Lung microvascular endothelial cell (primary cell): ENCODE data around the gene DIAPH3. TPM values are rescaled to one million over a fixed set of nuclear protein-coding genes. Genes with fewer than 3 reads are reported as not detected.
A peak's percentile ranks its signal among the peaks of the same experiment; 100 is the strongest.

Experiments used
- DNase-seq, 2 donors: peaks; one replicate each; pipeline versions ENCODE4 v3.0.0 to v3.0.0-alpha.2; 2010; ENCODE audit warnings: low read depth in 2 of 2
- total RNA-seq: library from RNA; depleted of rRNA; stranded (reverse); fragments of >200 nt; gene quantifications from 2 replicates; pipeline ENCODE4 v1.2.1, GENCODE V29; 2014

DIAPH3 gene
- total RNA-seq, 1 donor from 2014 or later, result 3.0 TPM

DNA sequence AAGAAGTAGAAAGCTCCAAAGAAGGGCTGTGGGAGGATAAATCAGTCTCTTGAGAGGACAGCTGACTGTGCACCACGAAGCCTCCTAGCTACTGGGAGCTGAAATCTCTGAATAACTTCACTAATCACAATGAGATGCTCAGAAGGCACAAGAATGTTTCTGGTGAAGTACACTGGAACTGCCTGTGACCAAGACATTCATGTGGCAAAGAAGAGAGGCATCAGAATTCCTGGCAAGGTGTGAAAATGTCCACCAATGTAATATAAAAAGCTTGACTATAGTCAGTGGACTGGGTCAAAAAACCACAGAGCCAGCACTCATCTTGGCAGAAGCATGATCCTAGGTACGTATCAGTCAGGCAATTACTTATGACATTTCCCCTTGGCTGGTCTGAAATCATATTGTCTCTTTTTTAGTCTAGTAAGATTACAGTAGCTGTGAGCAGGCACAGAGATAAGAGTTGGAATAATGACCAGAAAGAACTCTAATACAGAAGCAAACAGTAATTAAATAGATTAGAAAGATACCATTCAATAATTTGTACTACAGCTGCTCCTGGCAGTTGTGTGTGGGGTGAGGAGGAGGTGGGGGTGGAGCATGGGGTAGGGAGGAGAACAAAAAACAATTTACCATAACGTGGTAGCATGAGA lies 434.7 kb downstream of the DIAPH3 start:
- no peak for DNase-seq

DNA sequence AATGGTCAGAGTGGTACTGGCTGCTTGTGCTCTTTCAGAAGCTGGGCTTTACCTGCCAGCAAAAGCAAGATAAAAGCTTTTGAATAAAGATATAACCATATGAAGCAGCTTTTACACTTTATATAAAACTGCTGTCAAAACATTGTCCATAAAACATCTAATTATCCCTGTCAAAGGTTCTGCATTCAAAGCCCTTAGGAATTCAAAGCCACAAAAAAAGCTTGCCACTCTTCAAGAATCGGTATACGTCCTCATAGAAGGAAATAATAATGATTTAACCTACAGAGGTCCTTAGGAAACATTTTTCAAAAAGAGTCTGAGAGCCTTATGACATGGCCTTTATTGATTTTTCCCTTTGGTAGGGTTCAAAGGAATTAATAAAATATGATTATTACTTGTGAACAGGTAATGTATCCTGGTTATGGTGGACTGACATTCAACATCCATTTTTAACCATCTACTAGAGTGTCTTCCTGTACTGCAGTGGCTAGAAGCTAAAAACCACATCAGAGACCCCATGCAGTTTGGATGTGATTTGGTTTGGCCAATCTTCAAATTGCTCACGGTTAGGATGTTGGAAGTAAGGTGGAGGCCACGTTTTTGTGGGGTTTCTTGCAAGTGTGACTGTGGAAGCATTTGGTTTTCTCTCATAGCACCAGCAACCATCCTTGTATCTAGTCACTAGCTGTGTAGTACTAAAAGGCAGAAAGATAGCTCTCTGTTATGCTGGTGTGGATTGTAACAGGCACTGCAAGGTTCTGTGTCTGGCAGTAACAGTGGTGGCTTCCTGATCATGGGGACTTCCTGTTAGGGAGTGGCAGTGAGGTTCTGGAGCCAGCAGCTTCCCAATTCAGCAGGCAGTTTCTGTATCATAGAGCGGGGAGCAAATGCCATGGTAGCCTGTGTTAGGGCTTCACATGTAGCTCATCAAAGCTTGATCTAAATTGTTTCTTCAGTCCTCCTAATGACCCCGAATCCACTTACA lies 441.5 kb downstream of the DIAPH3 start:
- peak in 1 of 2 donors; percentile 29 for DNase-seq

DNA sequence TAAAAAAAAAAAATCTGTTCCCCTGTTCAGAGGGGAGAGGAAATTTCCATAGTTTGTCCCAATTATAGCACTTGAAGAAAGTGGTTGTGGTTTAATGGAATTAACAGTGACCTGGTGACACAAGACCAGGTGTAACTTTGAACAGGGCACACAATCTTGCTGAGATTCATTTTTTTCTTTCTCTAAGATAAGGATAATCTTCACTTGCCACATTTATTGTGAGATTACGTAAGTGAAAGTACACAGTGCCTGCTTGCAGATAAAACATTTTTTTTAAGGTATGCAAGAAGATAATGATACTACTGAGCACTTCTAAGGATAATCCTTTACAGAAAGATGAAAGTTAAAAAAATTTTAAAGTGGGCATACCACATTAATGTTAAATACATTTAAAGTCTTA lies 448.1 kb downstream of the DIAPH3 start:
- DNase-seq, result no peak

DNA sequence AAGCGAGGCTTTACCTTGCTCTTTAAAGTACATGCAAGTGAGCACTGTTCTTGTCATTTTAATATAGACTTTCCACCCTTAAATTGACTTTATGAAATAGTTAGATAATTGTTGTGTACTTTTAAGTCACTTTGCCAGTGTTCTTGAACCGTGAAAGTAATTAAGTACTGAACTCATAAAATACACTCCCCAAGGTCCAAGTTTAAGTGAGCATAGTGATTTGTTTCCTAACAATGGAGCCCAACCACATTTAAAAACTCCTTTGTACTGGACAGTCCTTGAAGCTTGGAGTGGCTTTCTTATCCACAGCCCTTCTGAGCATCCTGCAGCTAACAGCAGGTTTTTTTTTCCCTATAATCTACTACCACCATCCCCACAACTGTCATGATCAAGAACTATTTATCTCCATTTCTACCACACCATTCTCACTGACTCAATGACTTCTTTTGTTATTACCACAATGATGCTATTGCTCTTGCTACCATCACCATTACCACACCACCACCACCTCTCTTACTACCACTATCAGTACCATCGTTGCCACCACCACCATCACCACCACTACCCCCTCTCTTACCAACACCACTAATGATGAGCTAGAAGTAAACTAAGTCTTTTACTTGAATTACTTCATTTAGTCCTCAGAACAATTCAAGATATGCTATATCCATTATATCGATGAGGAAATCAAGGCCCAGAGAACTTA lies 452.6 kb downstream of the DIAPH3 start:
- no peak for DNase-seq

DNA sequence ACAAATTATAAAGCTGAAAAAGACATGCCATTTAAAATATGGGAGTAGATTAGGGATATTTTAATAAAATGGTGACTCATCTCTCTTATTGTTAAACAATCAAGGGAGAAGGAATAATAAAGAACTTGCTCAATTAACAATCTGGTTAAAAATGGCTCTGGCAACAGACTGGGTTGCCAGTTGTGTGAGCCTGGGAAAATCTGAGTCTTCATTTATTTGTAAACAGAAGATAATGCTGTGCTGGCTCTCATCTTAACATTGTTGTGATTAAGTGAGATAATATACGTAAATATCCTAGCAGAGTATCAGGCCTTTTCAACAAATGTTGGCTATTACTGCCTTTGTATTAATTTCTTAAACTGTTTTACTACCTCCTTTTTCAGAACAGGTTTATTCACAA lies 453.3 kb downstream of the DIAPH3 start:
- no peak for DNase-seq

- DNase-seq, result peak; percentile 0 to 14
Observed at GRCh38 chr13:59706101-59706976, 457.4 kb downstream of the DIAPH3 start.

DNA sequence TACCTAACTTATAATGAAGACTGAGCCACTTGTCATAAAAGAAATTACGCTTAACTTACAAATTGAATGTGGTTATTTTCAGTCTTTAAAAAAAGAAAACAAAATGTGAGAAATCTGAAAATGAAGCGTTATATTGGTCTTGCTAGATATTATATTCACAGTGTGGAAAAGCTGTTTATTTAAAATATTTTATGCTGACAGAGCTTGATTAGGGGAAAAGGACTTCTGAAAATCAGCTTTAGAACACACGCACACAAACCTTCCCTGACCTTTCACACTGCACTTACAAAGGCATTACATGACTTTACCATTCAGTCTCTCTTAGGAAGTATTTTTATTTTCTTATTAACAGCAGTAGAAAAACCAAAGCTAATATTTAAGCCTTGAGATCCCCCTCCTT lies 461.5 kb downstream of the DIAPH3 start:
- DNase-seq, result no peak

- no peak for DNase-seq
Observed at GRCh38 chr13:59701261-59701660, 462.5 kb downstream of the DIAPH3 start.

- no peak for DNase-seq
Observed at GRCh38 chr13:59700281-59700680, 463.4 kb downstream of the DIAPH3 start.

- DNase-seq, result no peak
Observed at GRCh38 chr13:59696271-59696670, 467.5 kb downstream of the DIAPH3 start.

GRCh38 chr13:59691501-59692066 lies 472.1 kb downstream of the DIAPH3 start:
- DNase-seq, result peak in 1 of 2 donors; percentile 2

DNA sequence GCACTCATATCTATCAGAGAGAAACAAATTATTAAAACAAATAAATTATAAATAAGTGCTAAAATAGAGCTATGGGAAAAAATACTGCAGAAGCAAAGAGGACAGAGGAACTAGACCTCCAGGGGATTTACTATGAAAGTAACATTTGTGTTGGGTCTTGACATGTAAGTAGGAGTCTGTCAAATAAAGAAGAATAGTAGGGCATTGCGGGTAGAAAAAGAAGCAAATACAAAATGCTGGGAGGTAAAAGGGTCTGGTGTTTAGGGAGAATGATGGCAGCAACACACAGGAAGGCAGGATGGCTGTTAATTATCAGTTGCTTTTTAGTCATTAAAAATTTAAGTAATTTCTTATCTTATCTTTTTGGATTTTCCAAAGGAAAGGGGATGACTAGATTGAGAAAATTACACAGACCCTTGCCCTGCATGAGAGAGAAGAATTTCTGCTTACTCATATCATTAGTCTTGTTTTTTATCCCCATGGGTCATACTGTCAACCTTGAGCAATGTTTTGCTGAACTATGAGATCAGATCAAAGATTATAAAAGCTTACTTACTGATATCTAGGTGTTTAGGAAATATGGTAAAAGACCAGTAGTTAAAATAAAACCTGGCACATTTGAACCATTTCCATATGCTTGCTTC lies 472.7 kb downstream of the DIAPH3 start:
- no peak for DNase-seq

GRCh38 chr13:59689057-59689456 lies 474.7 kb downstream of the DIAPH3 start:
- DNase-seq, result no peak

GRCh38 chr13:59686798-59687394 lies 476.8 kb downstream of the DIAPH3 start:
- DNase-seq, result no peak

DNA sequence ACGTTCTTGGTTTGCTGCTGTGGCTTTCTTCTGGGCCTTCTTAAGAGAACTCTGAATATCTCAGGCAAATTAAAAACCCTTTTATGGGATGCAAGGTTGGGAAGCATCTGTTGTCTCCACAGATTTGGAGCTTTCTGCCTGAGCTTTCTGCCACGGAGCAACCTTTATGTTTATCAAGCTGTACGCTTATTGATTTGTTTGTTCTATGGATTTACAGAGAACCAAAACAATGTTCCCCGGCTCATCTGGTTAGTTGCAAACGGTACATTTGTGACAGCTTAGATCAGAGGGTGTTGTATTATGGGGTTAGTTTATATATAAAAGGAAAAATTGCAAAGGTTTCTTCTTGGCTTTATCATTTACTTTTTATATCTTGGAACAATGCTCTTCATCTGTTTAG lies 479.6 kb downstream of the DIAPH3 start:
- no peak for DNase-seq

GRCh38 chr13:59681636-59682311 lies 482.0 kb downstream of the DIAPH3 start:
- no peak for DNase-seq

GRCh38 chr13:59680429-59681024 lies 483.2 kb downstream of the DIAPH3 start:
- peak; percentile 45 to 55 for DNase-seq

DNA sequence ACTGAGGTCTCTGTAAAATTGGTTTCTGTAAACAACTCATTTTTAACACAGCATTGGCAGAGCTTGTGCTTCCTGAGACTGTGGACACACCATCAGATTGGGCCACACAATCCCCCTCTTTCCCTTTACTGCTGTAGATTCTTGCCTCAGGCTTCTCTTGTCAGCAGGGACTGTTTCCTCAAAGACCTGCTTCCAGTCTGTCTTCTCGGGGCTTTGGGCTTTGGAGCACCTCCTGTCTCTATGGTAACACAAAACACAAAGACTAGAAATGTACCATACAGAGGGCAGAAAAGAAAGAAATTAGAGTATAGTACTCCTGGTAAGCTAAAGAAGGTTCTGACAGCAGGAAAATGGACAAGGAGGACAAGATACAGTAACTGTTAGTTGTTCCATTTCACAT lies 484.5 kb downstream of the DIAPH3 start:
- peak in 1 of 2 donors; percentile 9 for DNase-seq
